Stimulated activated CD4-positive, alpha-beta T cell treated with anti-CD3 and anti-CD28 coated beads, Interleukin-15, amount 100 ng/mL, for 24 hours (primary cell): ENCODE results near the gene PRMT7.

Source experiments
- DNase-seq: peaks from one replicate; pipeline ENCODE4 v3.0.0-alpha.2; 2020

Gene PRMT7

GRCh38 chr16:68400083-68400923 is 89.5 kb downstream of the PRMT7 start:
- DNase-seq: peak; percentile 26

DNA sequence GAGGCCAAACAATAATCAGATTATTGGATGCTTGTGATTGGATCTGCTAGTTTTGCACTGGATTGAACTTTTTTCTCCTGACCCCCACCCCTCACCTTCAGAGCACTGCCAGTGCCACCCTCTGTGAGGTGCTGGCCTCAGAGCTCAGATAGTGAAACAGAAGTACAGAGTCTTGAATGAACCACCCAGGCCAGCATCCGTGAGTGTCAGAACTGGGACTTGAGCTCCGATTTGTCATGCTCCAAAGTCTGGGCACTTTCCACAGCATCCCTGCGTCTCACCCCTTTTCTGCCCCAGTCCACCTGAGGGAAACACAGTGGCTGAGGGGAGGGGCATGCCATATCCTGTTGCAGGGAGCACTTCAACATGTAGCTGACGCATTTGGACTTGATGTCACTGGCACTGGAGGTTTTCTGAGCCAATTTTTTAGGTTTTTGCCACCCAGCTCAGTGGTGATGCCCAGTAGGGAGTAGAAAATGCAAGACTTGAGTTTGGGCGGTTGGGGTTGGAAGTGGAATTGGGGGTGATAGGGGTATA is 90.2 kb downstream of the PRMT7 start:
- no peak for DNase-seq

DNA sequence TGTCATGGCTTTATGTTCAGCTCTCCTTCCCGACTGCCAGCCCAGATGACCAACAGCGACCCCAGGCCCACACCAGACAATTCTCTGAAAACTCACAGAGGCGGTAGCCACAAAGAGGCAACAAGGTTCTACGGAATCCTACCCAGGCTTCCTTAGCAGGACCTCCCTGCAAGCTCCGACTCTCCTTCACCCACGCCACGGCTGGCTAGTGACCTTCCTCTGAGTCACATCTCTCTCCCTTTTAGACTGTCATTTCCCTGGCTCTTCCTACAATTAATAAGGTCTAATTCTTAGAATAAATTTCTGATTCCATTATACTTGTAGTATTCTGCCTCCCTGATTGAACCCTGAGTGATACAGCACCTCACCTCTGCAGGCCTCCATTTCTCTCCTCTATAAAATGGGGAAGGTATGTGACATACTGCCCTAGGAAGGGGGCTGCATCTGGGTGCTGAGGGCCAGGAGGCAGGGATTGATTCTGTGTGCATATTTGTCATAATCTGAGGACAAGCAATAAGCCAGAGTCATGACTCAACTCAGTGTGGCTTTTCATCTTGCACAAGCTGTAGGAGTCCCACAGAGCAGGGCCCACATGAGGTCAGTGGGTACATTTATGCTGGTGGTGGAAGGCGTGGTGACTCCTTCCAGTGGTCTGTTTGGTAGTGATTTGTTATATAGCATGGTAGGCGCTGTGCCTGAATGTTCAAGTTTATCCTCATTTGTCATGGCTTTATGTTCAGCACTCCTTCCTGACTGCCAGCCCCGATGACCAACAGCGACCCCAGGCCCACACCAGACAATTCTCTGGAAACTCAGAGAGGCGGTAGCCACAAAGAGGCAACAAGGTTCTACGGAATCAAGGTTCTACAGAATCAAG is 91.3 kb downstream of the PRMT7 start:
- no peak for DNase-seq

DNA sequence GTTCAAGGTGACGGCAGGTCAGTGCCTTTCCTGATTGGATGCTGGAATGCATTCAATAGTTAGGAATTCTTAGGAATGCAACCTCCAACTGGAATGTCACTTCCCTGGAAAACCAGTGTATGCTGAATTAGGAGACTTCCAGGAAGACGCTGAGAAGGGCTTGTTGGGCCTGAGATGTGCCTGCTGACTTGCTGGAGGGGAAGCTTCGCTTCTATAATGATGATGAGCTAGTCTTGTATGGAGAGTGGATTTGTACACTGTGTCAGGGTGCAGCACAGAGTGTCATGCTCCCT is 91.9 kb downstream of the PRMT7 start:
- DNase-seq: no peak

GRCh38 chr16:68403177-68403576 is 92.4 kb downstream of the PRMT7 start:
- no peak for DNase-seq

DNA sequence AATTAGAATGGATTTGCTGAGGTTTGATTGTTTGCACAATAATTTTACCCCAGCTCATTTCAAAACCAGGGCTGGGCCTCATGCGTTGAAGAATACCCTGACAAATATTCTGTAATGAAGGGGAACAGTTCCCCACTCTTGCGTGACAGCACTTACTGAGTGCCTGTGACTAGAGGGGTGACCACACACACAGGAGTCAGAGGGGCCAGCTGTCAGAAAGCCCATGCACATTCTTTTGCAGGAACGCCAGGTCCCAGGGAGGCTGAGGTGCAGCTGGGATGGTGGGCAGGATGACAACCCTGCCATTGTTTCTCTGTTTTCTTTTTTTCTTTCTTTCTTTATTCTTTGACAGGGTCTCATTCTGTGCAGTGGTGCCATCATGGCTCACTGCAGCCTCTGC is 92.9 kb downstream of the PRMT7 start:
- DNase-seq: no peak

DNA sequence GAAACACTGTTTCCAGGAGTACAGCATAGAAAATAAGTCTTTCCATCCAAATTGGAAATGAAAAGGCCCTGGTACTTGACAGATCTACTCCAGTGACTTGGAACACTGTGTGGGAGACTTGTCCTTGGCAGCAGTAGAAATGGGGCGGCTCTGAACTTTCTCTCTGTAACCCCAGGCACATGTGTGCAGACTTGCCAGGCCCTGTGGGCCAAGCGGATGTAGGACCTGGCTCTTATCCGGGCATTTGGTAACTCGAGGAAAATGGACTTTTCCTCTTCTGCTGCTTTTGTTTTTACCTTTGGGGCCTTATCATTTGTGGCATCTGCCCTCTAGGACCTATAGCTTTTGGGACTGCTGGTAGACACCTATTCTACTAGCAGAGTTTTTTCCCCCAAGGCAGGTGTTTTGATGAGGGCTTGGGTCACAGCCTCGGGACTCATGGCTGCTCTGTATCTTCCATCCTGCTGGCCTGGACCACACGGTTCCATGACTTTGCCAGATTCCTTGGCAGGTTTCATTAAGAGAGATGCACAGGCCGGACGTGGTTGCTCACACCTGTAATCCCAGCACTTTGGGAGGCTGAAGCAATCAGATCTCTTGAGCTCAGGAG is 94.0 kb downstream of the PRMT7 start:
- no peak for DNase-seq

DNA sequence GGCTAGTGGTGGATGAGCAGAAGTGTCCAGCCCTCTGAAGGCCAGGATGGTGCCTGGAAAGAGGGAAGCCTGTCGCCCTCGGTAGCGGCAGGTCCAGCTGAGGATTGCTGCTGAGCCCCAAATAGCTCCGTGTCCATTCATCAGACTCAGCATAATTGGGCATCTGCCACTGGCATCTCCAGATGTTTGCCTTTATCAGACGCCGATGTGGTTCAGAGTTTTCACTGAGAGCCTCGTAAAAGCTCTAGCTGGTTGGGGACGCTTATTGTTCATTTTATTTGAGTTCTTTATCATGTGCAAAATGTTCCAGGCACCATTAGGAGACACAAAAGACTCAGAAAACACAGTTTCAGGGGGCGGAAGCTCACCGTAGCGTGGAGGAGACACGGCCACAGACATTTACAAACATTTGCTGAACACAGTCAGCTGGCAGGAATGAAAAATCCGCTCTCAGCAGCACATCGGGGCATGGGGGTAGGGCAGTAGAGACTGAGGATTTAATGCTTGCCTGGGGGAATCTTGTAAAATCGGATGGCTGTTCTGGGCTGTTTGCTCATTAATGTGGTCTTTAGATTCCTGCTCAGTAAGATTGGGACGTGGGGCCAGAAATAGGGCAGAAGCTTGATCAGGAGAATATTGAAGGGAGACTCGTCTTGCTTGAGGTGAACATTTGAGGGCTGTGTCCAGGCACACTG is 95.8 kb downstream of the PRMT7 start:
- no peak for DNase-seq
